ENCODE results near the gene ECM1. TPM values are rescaled to one million over a fixed set of nuclear protein-coding genes. Genes with fewer than 3 reads are reported as not detected.

Gene ECM1
- total RNA-seq, 1 experiment from 2014 or later, result 0.95 TPM

GRCh38 chr1:150534002-150534401 is 26.1 kb downstream of the ECM1 start:
- Mint-ChIP-seq H3K36me3 (ENCODE audit: insufficient read depth, unreplicated experiment) (peaks cover 18% of the 10 kb centered on the region), H3K27me3 (ENCODE audit: insufficient read depth, unreplicated experiment) (no peaks in the 10 kb centered on the region), H3K9me3 (ENCODE audit: unreplicated experiment) (no peaks in the 10 kb centered on the region), H3K27ac (ENCODE audit: unreplicated experiment) (peak overlapping the region; percentile 91), H3K4me3 (ENCODE audit: unreplicated experiment) (no peak overlapping the region), H3K4me1 (ENCODE audit: low read depth, unreplicated experiment) (peaks cover 56% of the 10 kb centered on the region)
- ChIA-PET POLR2A (no interaction called here), CTCF (interaction anchor here (0.7 kb wide), 1 partner anchor 36 kb away, joined by 4 read pairs; no protein-coding TSS in a partner anchor)
- H3K27me3 ChIP-seq (replicated peaks; ENCODE audit: control insufficient read depth, insufficient read depth, low read length), result no peaks in the 10 kb centered on the region
- BruUV-seq (replicated peaks), result no TSS peak
- intact Hi-C loops (cut with micrococcal nuclease; ENCODE audit: unreplicated experiment), result no loop called here
- DNase-seq, result no peak
- H3K4me1 ChIP-seq, result peaks cover 66% of the 10 kb centered on the region
- H3K36me3 ChIP-seq (ENCODE audit: control insufficient read depth, insufficient read depth, low read length), result no peaks in the 10 kb centered on the region
- H3K9me3 ChIP-seq, result no peaks in the 10 kb centered on the region
- no peak overlapping the region for H3K4me3 ChIP-seq (ENCODE audit: low read depth, low read length)
- no peak for TF ChIP-seq CTCF (IDR thresholded peaks at IDR 0.05; ENCODE audit: insufficient read depth in 1 of 2, low read depth in 1 of 2, low read length in 1 of 2, severe bottlenecking in 1 of 2, unreplicated experiment in 1 of 2)

- Mint-ChIP-seq H3K4me1 (ENCODE audit: low read depth, unreplicated experiment) (peaks cover 64% of the 10 kb centered on the region), H3K27ac (ENCODE audit: unreplicated experiment) (peak overlapping the region; percentile 85), H3K4me3 (ENCODE audit: unreplicated experiment) (peak overlapping the region; percentile 7), H3K9me3 (ENCODE audit: unreplicated experiment) (no peaks in the 10 kb centered on the region), H3K27me3 (ENCODE audit: insufficient read depth, unreplicated experiment) (no peaks in the 10 kb centered on the region), H3K36me3 (ENCODE audit: insufficient read depth, unreplicated experiment) (peaks cover 18% of the 10 kb centered on the region)
- intact Hi-C loops (cut with micrococcal nuclease; ENCODE audit: unreplicated experiment), result no loop called here
- Histone ChIP-seq H3K9me3 (no peaks in the 10 kb centered on the region), H3K4me1 (peaks cover 66% of the 10 kb centered on the region), H3K27me3 (replicated peaks; ENCODE audit: control insufficient read depth, insufficient read depth, low read length) (no peaks in the 10 kb centered on the region), H3K4me3 (ENCODE audit: low read depth, low read length) (no peak overlapping the region), H3K36me3 (ENCODE audit: control insufficient read depth, insufficient read depth, low read length) (no peaks in the 10 kb centered on the region)
- ChIA-PET POLR2A (interaction anchor here (0.5 to 1.1 kb wide), 3 partner anchors 15 to 54 kb away, joined by 3 to 4 read pairs (median 3); partner anchors contain the start of gene MCL1), CTCF (interaction anchor here (1.0 to 1.5 kb wide), 3 partner anchors 24 to 172 kb away, joined by 3 to 5 read pairs (median 4); partner anchors contain the start of gene RPRD2)
- BruUV-seq (replicated peaks), result no TSS peak
- DNase-seq, result peak; percentile 64 to 85
- TF ChIP-seq CTCF (IDR thresholded peaks at IDR 0.05; ENCODE audit: insufficient read depth in 1 of 2, low read depth in 1 of 2, low read length in 1 of 2, severe bottlenecking in 1 of 2, unreplicated experiment in 1 of 2), result no peak
These were observed 27.8 kb downstream of the ECM1 start for GRCh38 chr1:150535511-150536287.

- CTCF ChIA-PET, result interaction anchor here (0.6 to 1.6 kb wide), 5 partner anchors 16 to 324 kb away, joined by 3 to 5 read pairs (median 3); no protein-coding TSS in a partner anchor
- BruUV-seq (replicated peaks), result no TSS peak
These were observed 29.2 kb downstream of the ECM1 start for GRCh38 chr1:150536836-150537731.

More at GRCh38 chr1:150536836-150537731, 29.2 kb downstream of the ECM1 start:
- H3K27me3 Mint-ChIP-seq (ENCODE audit: insufficient read depth, unreplicated experiment), result no peaks in the 10 kb centered on the region
- Histone ChIP-seq H3K9me3 (no peaks in the 10 kb centered on the region), H3K27me3 (replicated peaks; ENCODE audit: control insufficient read depth, insufficient read depth, low read length) (no peaks in the 10 kb centered on the region), H3K36me3 (ENCODE audit: control insufficient read depth, insufficient read depth, low read length) (no peaks in the 10 kb centered on the region), H3K4me3 (ENCODE audit: low read depth, low read length) (no peak overlapping the region), H3K4me1 (peaks cover 59% of the 10 kb centered on the region)
- no peak for TF ChIP-seq CTCF (IDR thresholded peaks at IDR 0.05; ENCODE audit: insufficient read depth in 1 of 2, low read depth in 1 of 2, low read length in 1 of 2, severe bottlenecking in 1 of 2, unreplicated experiment in 1 of 2)
- POLR2A ChIA-PET, result interaction anchor here (0.8 to 1.2 kb wide), 3 partner anchors 11 to 21 kb away, joined by 3 to 4 read pairs (median 4); partner anchors contain the start of gene FALEC
- no peak for DNase-seq
- intact Hi-C loops (cut with micrococcal nuclease; ENCODE audit: unreplicated experiment), result no loop called here
- H3K27ac Mint-ChIP-seq (ENCODE audit: unreplicated experiment), result peak overlapping the region; percentile 85
- no peaks in the 10 kb centered on the region for H3K9me3 Mint-ChIP-seq (ENCODE audit: unreplicated experiment)
- H3K36me3 Mint-ChIP-seq (ENCODE audit: insufficient read depth, unreplicated experiment), result peaks cover 17% of the 10 kb centered on the region
- no peak overlapping the region for H3K4me3 Mint-ChIP-seq (ENCODE audit: unreplicated experiment)
- peaks cover 56% of the 10 kb centered on the region for H3K4me1 Mint-ChIP-seq (ENCODE audit: low read depth, unreplicated experiment)

Measured in Caco-2 (cell line).